ENCODE measurements around the gene ANKRD61.

GRCh38 chr7:6011541-6011940 lies 19.6 kb upstream of the ANKRD61 start:
- TF ChIP-seq CTCF (IDR thresholded peaks at IDR 0.05) (no peak), POLR2A (IDR thresholded peaks at IDR 0.05) (no peak)
